Choroid plexus epithelial cell (primary cell): ENCODE measurements around the gene SCRT2.

ENCODE experiments used
- DNase-seq: peaks from one replicate; pipeline ENCODE4 v3.0.0-alpha.2; 2010; ENCODE audit warnings: low read depth
- H3K4me3 ChIP-seq: 2 replicates; pipeline ENCODE4 v1.5.1; 2011; ENCODE audit warnings: low read depth, mild to moderate bottlenecking, control low read depth, low read length, moderate library complexity
- TF ChIP-seq, protein P1 (sequence below): conservative IDR thresholded peaks from 2 replicates; pipeline ENCODE4 v1.5.1; 2011; ENCODE audit warnings: low read depth, mild to moderate bottlenecking, control low read depth, inconsistent platforms, low read length, moderate library complexity

SCRT2 gene

DNA sequence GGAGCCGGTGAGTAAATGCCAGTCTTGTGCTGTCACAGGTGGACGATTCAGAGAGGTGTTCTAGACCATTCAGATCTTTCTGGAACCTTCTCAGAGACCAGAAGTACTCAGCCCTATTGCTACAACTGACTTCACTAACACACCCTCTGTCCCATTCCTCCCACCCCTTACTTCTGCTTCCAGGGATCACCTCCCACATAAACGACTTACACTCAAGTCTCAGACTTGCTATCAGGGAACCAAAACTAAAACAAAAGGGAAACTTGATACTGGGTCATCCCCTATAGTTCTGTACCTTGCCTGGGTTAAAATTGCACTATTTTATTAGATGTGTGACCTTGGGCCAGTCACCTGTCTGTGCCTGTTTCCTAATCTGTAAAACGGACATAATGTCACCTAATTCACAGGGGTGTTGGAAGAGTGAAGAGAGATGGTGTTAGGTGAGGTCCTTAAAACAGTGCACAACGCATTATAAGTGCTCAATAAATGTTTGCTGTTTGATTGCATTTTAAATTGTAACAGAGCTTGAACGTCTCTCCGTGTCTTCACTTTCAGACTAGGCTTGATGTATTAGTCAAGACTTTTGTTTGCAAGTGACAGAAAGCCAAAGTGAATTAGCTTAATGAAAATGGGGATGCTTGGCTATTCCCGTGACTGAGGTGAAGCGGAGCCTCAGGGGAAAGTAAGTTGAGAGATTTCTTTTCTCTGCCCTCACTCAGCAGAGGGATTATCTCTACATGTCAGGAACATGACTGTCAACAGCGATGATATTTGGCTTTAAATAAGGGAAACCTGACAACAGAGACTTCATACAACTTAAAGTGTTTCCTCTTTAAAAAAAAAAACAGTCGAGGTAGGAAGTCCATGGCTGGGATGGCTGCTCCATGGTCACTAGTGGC, 19.6 kb downstream of the SCRT2 start:
- no peak for DNase-seq
- H3K4me3 ChIP-seq = no peak overlapping the region
- TF ChIP-seq, protein P1, sequence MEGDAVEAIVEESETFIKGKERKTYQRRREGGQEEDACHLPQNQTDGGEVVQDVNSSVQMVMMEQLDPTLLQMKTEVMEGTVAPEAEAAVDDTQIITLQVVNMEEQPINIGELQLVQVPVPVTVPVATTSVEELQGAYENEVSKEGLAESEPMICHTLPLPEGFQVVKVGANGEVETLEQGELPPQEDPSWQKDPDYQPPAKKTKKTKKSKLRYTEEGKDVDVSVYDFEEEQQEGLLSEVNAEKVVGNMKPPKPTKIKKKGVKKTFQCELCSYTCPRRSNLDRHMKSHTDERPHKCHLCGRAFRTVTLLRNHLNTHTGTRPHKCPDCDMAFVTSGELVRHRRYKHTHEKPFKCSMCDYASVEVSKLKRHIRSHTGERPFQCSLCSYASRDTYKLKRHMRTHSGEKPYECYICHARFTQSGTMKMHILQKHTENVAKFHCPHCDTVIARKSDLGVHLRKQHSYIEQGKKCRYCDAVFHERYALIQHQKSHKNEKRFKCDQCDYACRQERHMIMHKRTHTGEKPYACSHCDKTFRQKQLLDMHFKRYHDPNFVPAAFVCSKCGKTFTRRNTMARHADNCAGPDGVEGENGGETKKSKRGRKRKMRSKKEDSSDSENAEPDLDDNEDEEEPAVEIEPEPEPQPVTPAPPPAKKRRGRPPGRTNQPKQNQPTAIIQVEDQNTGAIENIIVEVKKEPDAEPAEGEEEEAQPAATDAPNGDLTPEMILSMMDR = no peak

- DNase-seq = no peak
- H3K4me3 ChIP-seq = no peak overlapping the region
- TF ChIP-seq, protein P1 = no peak
These were observed 21.2 kb downstream of the SCRT2 start for GRCh38 chr20:654417-654750.

DNA sequence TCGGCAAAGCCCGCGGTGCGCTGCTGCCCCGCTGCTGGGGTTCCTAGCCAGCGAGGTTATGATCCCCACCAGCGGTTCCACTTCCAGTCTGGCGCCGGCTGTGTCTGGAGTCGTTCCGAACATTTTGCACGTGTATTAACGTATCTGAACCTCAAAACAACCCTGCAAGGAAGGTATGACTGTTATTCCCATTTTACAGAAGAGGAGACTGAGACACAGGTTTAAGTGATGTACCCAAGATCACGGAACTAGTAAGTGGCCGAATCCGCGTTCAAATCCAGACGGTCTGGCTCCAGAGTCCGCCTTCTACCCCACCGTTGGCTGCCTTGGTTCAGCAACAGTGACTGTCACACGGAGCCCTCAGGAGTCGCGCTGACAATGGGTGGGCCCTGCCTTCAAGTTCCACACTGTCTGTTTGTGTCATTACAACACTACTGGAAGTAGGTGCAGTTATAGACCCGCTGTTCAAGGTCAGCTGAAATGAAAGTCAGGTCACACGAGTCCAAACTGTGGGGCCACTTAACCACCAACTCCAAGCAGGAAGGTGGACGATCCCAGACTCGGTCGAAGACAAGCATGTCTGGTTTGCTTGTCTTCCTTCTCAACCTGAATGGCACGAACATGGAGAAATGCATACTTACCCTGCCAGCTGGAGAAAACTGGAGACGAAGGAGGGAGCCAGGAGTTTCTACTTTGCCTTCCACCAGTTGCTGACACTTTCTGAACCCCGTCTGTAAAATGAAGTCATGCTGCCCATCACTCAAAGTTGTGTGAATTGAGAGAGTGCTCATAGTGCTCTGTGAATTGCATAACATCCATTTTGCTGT, 21.8 kb downstream of the SCRT2 start:
- H3K4me3 ChIP-seq = peak overlapping the region; percentile 82
- TF ChIP-seq, protein P1 = no peak
- DNase-seq = no peak

- TF ChIP-seq, protein P1 = peak; percentile 41
- peak; percentile 93 for DNase-seq
- peak within 1 kb of the TSS; percentile 82 for H3K4me3 ChIP-seq
These were observed 22.5 kb downstream of the SCRT2 start, which contains the start of gene SRXN1 for GRCh38 chr20:653110-653589. Gene SRXN1 (minus strand): TSS chr20:653200. CDS start chr20:653185, 15 bp downstream.

DNA sequence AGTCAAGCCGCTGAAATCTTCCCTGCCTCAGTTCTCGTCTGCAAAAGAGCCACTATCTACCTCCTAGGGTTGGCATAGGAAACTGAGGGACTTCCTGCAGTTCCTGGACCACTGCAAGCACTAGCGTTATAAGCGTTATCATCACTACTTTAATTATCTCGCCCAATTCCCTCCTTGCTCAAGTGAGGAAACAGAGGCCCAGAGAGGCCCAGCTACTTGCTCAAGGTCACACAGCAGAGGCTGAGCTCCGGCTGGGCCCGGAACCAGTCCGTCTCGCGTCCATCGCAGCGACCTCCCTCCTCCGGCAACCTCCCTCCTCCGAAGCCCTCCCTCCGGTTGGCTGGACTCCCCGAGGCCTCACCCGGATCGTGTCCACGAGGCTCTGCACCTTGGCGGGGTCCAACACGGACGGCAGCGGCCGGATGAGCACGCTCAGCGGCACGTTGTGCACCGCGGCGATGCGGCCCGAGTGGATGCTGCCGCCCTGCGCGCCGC, 22.9 kb downstream of the SCRT2 start:
- H3K4me3 ChIP-seq = peak overlapping the region; percentile 82
- peak; percentile 62 for DNase-seq
- TF ChIP-seq, protein P1 = no peak

- no peak for DNase-seq
- peak overlapping the region; percentile 82 for H3K4me3 ChIP-seq
- TF ChIP-seq, protein P1 = no peak
These were observed 23.6 kb downstream of the SCRT2 start for GRCh38 chr20:651713-652614.
